HUDEP-2 (cell line): Measurements from ENCODE around the gene NTF4.
"Not testable (repeated sequence)": the region's sequence is repeated elsewhere in the genome, so short reads cannot be mapped to it uniquely, and the experiment has no call there.

Experiments
- DNase-seq, 76 experiments: peaks; one replicate each; lab custom pipeline; 2025; ENCODE audit not compliant: unreplicated experiment in 76 of 76; lab: John Stamatoyannopoulos, UW

The NTF4 gene

DNA sequence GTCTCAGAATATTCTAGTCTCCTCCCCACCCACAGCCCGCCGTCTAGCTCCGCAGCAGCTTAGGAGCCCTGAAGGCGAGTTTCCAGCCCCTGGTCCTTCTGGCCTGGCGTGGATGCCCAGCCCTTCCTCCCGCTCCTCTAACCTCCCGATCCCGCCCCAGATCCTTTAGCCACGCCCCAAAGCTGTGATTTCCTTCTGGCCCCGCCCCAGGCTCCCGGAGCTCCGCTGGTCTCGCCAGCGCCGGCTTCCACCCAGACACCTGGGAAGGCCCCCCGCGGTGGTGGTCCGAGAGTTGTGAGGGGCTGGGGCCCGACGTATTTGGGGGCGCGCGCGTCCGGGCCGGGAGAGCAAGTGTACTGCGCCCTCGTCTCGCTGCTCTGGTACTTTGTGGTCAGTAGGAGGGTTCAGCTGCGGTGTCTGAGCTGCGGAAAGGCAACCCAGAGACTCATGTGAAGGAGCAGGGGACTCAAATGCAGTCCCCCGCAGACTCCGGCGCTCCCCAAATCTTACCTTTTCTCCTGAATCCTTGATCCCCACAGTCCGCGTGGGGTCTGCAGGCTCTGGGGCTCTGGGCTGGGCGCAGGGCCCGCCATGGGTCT, 6.9 kb downstream of the NTF4 start, which contains the start of gene CGB7:
Gene CGB7, minus strand, starts transcription at position 114 of the 599 bp plus-strand sequence. CDS start 2,374 bp downstream, outside the sequence.
- DNase-seq = peak in 1 of 76 experiments; percentile 6

GRCh38 chr19:49056902-49057596, 7.6 kb downstream of the NTF4 start:
- not testable (repeated sequence) for DNase-seq

- DNase-seq = peak in 30 of 76 experiments; percentile 7 to 65 (median 37)
Observed at GRCh38 chr19:49056101-49056901, 8.3 kb downstream of the NTF4 start.

DNA sequence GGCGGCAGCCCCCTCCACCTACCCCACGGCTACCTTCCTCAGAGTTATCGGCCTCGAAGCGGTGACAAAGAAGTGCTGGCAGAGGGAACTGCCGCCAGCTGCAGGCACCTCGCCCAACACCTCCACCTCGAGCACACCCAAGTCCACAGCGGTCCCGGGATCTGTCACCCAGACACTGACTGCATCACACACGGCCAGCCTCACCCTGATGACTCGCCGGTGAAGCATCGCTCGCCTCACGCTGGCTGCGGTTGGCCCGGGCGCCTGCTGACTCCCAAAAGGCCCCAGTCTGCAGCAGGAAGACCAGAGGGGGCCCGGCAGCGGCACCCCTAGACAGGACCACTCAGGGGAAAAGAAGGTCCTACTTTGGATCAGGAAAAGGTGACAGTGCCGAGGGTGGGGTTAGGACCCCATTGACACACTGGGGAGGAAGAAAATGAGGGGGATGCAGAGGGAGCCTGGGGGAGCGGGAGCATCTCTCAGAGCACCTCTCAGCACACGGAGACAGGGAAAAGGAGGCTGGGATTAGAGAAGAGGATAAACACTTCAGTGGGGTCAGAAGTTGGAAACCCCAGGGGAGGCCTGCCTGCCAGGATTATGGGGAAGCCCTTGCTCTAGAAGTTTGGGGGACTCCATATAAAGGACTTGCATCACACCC, 14.1 kb downstream of the NTF4 start:
- not testable (repeated sequence) for DNase-seq

- DNase-seq = not testable (repeated sequence)
Observed at GRCh38 chr19:49049834-49050233, 14.8 kb downstream of the NTF4 start.

DNA sequence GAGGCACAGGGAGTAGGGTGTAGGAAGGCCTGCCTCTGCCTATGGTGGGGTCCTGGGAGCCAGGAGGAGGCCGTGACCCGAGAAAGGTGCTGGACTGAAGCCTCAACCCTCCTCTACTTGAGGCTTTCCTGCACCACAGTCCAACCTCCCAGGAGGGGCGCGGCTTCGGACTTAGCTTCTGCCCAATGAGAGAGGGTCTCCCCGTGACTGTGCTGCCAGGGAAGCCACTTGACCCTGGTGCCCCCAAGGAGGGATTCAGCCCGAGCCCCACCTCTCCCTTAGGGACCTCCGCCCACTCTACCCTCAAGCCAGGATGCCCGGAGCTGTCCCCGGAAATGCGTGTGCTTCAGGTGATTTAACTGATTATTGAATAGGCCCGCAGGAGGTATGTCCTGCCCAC, 15.6 kb downstream of the NTF4 start, which contains the start of gene CGB8:
Gene CGB8, minus strand, starts transcription at position 101 of the 400 bp plus-strand sequence. CDS start 372 bp downstream, outside the sequence.
- DNase-seq = not testable (repeated sequence)

DNA sequence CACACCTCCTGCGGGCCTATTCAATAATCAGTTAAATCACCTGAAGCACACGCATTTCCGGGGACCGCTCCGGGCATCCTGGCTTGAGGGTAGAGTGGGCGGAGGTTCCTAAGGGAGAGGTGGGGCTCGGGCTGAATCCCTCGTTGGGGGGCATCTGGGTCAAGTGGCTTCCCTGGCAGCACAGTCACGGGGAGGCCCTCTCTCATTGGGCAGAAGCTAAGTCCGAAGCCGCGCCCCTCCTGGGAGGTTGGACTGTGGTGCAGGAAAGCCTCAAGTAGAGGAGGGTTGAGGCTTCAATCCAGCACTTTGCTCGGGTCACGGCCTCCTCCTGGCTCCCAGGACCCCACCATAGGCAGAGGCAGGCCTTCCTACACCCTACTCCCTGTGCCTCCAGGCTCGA, 21.1 kb downstream of the NTF4 start, which contains the start of gene CGB5:
Gene CGB5, plus strand, starts transcription at position 301 of the 400 bp plus-strand sequence. CDS start 362 bp downstream, outside the sequence.
- DNase-seq = not testable (repeated sequence)

DNA sequence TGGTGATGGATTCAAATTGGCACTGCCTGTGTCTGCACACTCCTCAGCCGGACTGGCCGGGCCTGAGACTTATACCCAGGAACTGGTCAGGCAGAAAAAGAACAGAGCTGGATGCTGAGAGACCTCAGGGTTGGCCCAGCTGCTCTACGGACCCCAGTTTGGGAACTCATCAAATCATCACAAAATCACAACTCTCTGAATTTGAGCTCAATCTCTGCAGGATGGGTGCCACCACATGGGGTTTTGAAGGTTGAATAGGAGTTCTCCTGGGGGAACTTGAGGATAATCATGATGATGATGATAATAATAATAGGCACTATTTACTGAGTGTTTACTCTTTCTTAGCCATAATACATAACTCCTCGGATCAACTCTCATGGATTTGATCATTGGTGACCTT, 22.0 kb downstream of the NTF4 start:
- not testable (repeated sequence) for DNase-seq

DNA sequence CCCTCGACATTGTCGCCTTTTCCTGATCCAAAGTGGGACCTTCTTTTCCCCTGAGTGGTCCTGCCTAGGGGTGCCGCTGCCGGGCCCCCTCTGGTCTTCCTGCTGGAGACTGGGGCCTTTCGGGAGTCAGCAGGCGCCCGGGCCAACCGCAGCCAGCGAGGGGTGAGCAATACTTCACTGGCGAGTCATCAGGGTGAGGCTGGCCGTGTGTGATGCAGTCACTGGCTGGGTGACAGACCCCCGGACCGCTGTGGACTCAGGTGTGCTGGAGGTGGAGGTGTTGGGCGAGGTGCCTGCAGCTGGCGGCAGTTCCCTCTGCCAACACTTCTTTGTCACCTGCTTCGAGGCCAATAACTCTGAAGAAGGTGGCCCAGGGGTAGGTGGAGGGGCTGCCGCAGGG, 22.4 kb downstream of the NTF4 start:
- DNase-seq = no peak

DNA sequence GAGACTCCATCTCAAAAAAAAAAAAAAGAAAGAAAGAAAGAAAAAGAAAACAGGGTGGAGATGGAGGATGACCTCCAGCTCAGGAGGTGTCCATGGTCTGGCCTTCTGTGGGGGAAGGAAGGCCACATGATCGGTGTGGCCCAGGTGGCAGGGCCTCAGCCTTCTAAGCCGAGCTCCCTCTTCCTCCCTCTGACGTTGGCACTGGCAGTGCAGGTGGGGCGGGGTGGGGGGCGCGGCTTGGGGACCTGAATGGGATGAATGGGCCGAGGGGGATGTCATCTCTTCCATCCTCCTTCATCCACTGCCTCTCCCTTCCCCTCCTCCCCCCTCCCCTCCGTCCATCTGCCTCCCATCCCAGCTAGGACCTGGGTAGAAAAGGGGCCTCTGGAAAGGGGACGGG, 24.9 kb downstream of the NTF4 start:
- not testable (repeated sequence) for DNase-seq

- not testable (repeated sequence) for DNase-seq
Observed at GRCh38 chr19:49038557-49039276, 25.9 kb downstream of the NTF4 start.

GRCh38 chr19:49038111-49038510, 26.5 kb downstream of the NTF4 start:
- DNase-seq = not testable (repeated sequence)

GRCh38 chr19:49036815-49037214, 27.8 kb downstream of the NTF4 start, which contains the start of gene CGB1:
Gene CGB1, minus strand, starts transcription at chr19:49036895. Its CDS starts 184 bp downstream, at chr19:49036711.
- DNase-seq = peak in 64 of 76 experiments; percentile 21 to 78 (median 56)

GRCh38 chr19:49031642-49032301, 32.8 kb downstream of the NTF4 start, which contains the start of gene CGB2:
Gene CGB2, plus strand, starts transcription at chr19:49031890. Its CDS starts 206 bp downstream, at chr19:49032096.
- peak in 68 of 76 experiments; percentile 26 to 89 (median 68) for DNase-seq

DNA sequence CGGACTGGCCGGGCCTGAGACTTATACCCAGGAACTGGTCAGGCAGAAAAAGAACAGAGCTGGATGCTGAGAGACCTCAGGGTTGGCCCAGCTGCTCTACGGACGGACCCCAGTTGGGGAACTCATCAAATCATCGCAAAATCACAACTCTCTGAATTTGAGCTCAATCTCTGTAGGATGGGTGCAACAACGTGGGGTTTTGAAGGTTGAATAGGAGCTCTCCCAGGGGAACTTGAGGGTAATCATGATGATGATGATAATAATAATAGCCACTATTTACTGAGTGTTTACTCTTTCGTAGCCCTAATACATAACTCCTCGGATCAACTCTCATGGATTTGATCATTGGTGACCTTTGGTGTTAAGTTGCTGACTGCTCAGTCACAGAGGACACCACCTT, 34.3 kb downstream of the NTF4 start:
- not testable (repeated sequence) for DNase-seq

- not testable (repeated sequence) for DNase-seq
Observed at GRCh38 chr19:49029749-49030148, 34.9 kb downstream of the NTF4 start.

- not testable (repeated sequence) for DNase-seq
Observed at GRCh38 chr19:49028686-49029085, 35.9 kb downstream of the NTF4 start.

DNA sequence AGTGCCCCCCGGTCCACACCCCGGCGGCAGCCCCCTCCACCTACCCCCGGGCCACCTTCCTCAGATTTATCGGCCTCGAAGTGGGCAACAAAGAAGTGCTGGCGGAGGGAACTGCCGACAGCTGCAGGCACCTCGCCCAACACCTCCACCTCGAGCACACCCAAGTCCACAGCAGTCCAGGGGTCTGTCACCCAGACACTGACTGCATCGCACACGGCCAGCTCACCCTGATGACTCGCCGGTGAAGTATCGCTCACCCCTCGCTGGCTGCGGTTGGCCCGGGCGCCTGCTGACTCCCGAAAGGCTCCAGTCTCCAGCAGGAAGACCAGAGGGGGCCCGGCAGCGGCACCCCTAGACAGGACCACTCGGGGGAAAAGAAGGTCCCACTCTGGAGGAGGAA, 39.0 kb downstream of the NTF4 start:
- not testable (repeated sequence) for DNase-seq

GRCh38 chr19:49025088-49025487, 39.5 kb downstream of the NTF4 start:
- not testable (repeated sequence) for DNase-seq
